ENCODE measurements around the gene KCNJ6.
"Not testable (repeated sequence)": the region's sequence is repeated elsewhere in the genome, so short reads cannot be mapped to it uniquely, and the experiment has no call there.

The KCNJ6 gene

GRCh38 chr21:37677006-37677405, 239.3 kb downstream of the KCNJ6 start:
- no peak for DNase-seq (ENCODE audit: low read depth in 2 of 2)

GRCh38 chr21:37675202-37675801, 241.0 kb downstream of the KCNJ6 start:
- DNase-seq (ENCODE audit: low read depth in 2 of 2) = peak in 1 of 2 donors; percentile 30

- DNase-seq (ENCODE audit: low read depth in 2 of 2) = no peak
These were observed 242.3 kb downstream of the KCNJ6 start for GRCh38 chr21:37673801-37674575.

- DNase-seq (ENCODE audit: low read depth in 2 of 2) = no peak
These were observed 244.9 kb downstream of the KCNJ6 start for GRCh38 chr21:37671381-37671780.

- DNase-seq (ENCODE audit: low read depth in 2 of 2) = no peak
These were observed 245.4 kb downstream of the KCNJ6 start for GRCh38 chr21:37670883-37671282.

GRCh38 chr21:37669249-37669648, 247.0 kb downstream of the KCNJ6 start:
- no peak for DNase-seq (ENCODE audit: low read depth in 2 of 2)

- no peak for DNase-seq (ENCODE audit: low read depth in 2 of 2)
These were observed 247.6 kb downstream of the KCNJ6 start for GRCh38 chr21:37668462-37669239.

GRCh38 chr21:37667380-37667779, 248.9 kb downstream of the KCNJ6 start:
- no peak for DNase-seq (ENCODE audit: low read depth in 2 of 2)

- DNase-seq (ENCODE audit: low read depth in 2 of 2) = no peak
These were observed 250.8 kb downstream of the KCNJ6 start for GRCh38 chr21:37665230-37666024.

GRCh38 chr21:37662227-37662626, 254.0 kb downstream of the KCNJ6 start:
- DNase-seq (ENCODE audit: low read depth in 2 of 2) = not testable (repeated sequence)

GRCh38 chr21:37660709-37661108, 255.5 kb downstream of the KCNJ6 start:
- no peak for DNase-seq (ENCODE audit: low read depth in 2 of 2)

- no peak for DNase-seq (ENCODE audit: low read depth in 2 of 2)
These were observed 256.4 kb downstream of the KCNJ6 start for GRCh38 chr21:37659874-37660273.

- DNase-seq (ENCODE audit: low read depth in 2 of 2) = no peak
These were observed 257.3 kb downstream of the KCNJ6 start for GRCh38 chr21:37658817-37659458.

GRCh38 chr21:37658121-37658816, 258.0 kb downstream of the KCNJ6 start:
- DNase-seq (ENCODE audit: low read depth in 2 of 2) = no peak

GRCh38 chr21:37656899-37657298, 259.4 kb downstream of the KCNJ6 start:
- no peak for DNase-seq (ENCODE audit: low read depth in 2 of 2)

- no peak for DNase-seq (ENCODE audit: low read depth in 2 of 2)
These were observed 260.5 kb downstream of the KCNJ6 start for GRCh38 chr21:37655611-37656300.

GRCh38 chr21:37654596-37654995, 261.7 kb downstream of the KCNJ6 start:
- DNase-seq (ENCODE audit: low read depth in 2 of 2) = no peak

- no peak for DNase-seq (ENCODE audit: low read depth in 2 of 2)
These were observed 263.1 kb downstream of the KCNJ6 start for GRCh38 chr21:37653201-37653600.

- DNase-seq (ENCODE audit: low read depth in 2 of 2) = no peak
These were observed 268.5 kb downstream of the KCNJ6 start for GRCh38 chr21:37647781-37648180.

- DNase-seq (ENCODE audit: low read depth in 2 of 2) = not testable (repeated sequence)
These were observed 269.5 kb downstream of the KCNJ6 start for GRCh38 chr21:37646761-37647160.

Data from stimulated activated CD8-positive, alpha-beta memory T cell treated with anti-CD3 and anti-CD28 coated beads, Interleukin-2, amount 100 ng/mL, for 1 hour (primary cell).